ENCODE results near the gene SMARCAD1. TPM values are rescaled to one million over a fixed set of nuclear protein-coding genes. Genes with fewer than 3 reads are reported as not detected.

The SMARCAD1 gene
- polyA plus RNA-seq (2013, experiment 1 of 2) = 38.7 TPM
- polyA plus RNA-seq (2013, experiment 2 of 2) = 46.4 TPM

GRCh38 chr4:94207469-94208224 lies at the start of gene SMARCAD1:
TSS of gene SMARCAD1 (plus strand) at chr4:94207865. CDS start at chr4:94208395, 530 bp downstream.
- H3K27ac ChIP-seq (ENCODE audit: low read depth, low read length, severe bottlenecking) = peak within 1 kb of the TSS; percentile 95
- H3K9me3 ChIP-seq (ENCODE audit: control insufficient read depth, low read length) = no peaks in the 10 kb centered on the region
- WGBS, 2 experiments (ENCODE audit: insufficient coverage in 2 of 2) = 0 to 1% methylated on average over 31 to 36 of the region's 57 CpGs
- H3K4me3 ChIP-seq (ENCODE audit: extremely low read depth, insufficient read depth, low read length, poor library complexity, severe bottlenecking) = peak within 1 kb of the TSS; percentile 73
- H3K4me1 ChIP-seq (ENCODE audit: control insufficient read depth, insufficient read depth, low read length, poor library complexity, severe bottlenecking) = peaks cover 8% of the 10 kb centered on the region
- peaks cover 28% of the 10 kb centered on the region for H3K36me3 ChIP-seq (ENCODE audit: control insufficient read depth, insufficient read depth, low read length)

GRCh38 chr4:94158883-94159282 lies 48.8 kb upstream of the SMARCAD1 start:
- WGBS, 2 experiments (ENCODE audit: insufficient coverage in 2 of 2) = 100% methylated on average over 1 of the region's 3 CpGs
- H3K4me3 ChIP-seq (ENCODE audit: extremely low read depth, insufficient read depth, low read length, poor library complexity, severe bottlenecking) = no peak overlapping the region
- no peaks in the 10 kb centered on the region for H3K4me1 ChIP-seq (ENCODE audit: control insufficient read depth, insufficient read depth, low read length, poor library complexity, severe bottlenecking)
- no peak overlapping the region for H3K27ac ChIP-seq (ENCODE audit: low read depth, low read length, severe bottlenecking)
- no peaks in the 10 kb centered on the region for H3K9me3 ChIP-seq (ENCODE audit: control insufficient read depth, low read length)
- H3K36me3 ChIP-seq (ENCODE audit: control insufficient read depth, insufficient read depth, low read length) = no peaks in the 10 kb centered on the region

GRCh38 chr4:94159790-94160189 lies 47.9 kb upstream of the SMARCAD1 start:
- Histone ChIP-seq H3K27ac (ENCODE audit: low read depth, low read length, severe bottlenecking) (no peak overlapping the region), H3K4me1 (ENCODE audit: control insufficient read depth, insufficient read depth, low read length, poor library complexity, severe bottlenecking) (no peaks in the 10 kb centered on the region), H3K36me3 (ENCODE audit: control insufficient read depth, insufficient read depth, low read length) (no peaks in the 10 kb centered on the region), H3K9me3 (ENCODE audit: control insufficient read depth, low read length) (no peaks in the 10 kb centered on the region), H3K4me3 (ENCODE audit: extremely low read depth, insufficient read depth, low read length, poor library complexity, severe bottlenecking) (no peak overlapping the region)
- whole genome bisulfite sequencing, 2 experiments (ENCODE audit: insufficient coverage in 2 of 2) = 90 to 100% methylated on average over 1 of the region's 1 CpG

GRCh38 chr4:94160774-94161173 lies 46.9 kb upstream of the SMARCAD1 start:
- H3K36me3 ChIP-seq (ENCODE audit: control insufficient read depth, insufficient read depth, low read length) = no peaks in the 10 kb centered on the region
- 93 to 95% methylated on average over 2 to 4 of the region's 4 CpGs for WGBS, 2 experiments (ENCODE audit: insufficient coverage in 2 of 2)
- no peaks in the 10 kb centered on the region for H3K9me3 ChIP-seq (ENCODE audit: control insufficient read depth, low read length)
- no peak overlapping the region for H3K27ac ChIP-seq (ENCODE audit: low read depth, low read length, severe bottlenecking)
- H3K4me3 ChIP-seq (ENCODE audit: extremely low read depth, insufficient read depth, low read length, poor library complexity, severe bottlenecking) = no peak overlapping the region
- H3K4me1 ChIP-seq (ENCODE audit: control insufficient read depth, insufficient read depth, low read length, poor library complexity, severe bottlenecking) = no peaks in the 10 kb centered on the region

- Histone ChIP-seq H3K36me3 (ENCODE audit: control insufficient read depth, insufficient read depth, low read length) (no peaks in the 10 kb centered on the region), H3K4me3 (ENCODE audit: extremely low read depth, insufficient read depth, low read length, poor library complexity, severe bottlenecking) (no peak overlapping the region), H3K4me1 (ENCODE audit: control insufficient read depth, insufficient read depth, low read length, poor library complexity, severe bottlenecking) (peaks cover 4% of the 10 kb centered on the region), H3K9me3 (ENCODE audit: control insufficient read depth, low read length) (no peaks in the 10 kb centered on the region), H3K27ac (ENCODE audit: low read depth, low read length, severe bottlenecking) (no peak overlapping the region)
- WGBS, 2 experiments (ENCODE audit: insufficient coverage in 2 of 2) = 35 to 54% methylated on average over 2 to 3 of the region's 3 CpGs
Observed at GRCh38 chr4:94165256-94165655, 42.4 kb upstream of the SMARCAD1 start.

- 82 to 100% methylated on average over 1 to 2 of the region's 2 CpGs for WGBS, 2 experiments (ENCODE audit: insufficient coverage in 2 of 2)
- Histone ChIP-seq H3K36me3 (ENCODE audit: control insufficient read depth, insufficient read depth, low read length) (no peaks in the 10 kb centered on the region), H3K9me3 (ENCODE audit: control insufficient read depth, low read length) (no peaks in the 10 kb centered on the region), H3K4me3 (ENCODE audit: extremely low read depth, insufficient read depth, low read length, poor library complexity, severe bottlenecking) (no peak overlapping the region), H3K4me1 (ENCODE audit: control insufficient read depth, insufficient read depth, low read length, poor library complexity, severe bottlenecking) (peaks cover 4% of the 10 kb centered on the region), H3K27ac (ENCODE audit: low read depth, low read length, severe bottlenecking) (no peak overlapping the region)
Observed at GRCh38 chr4:94168321-94168720, 39.3 kb upstream of the SMARCAD1 start.

- 95 to 96% methylated on average over 19 to 30 of the region's 37 CpGs for WGBS, 2 experiments (ENCODE audit: insufficient coverage in 2 of 2)
- H3K36me3 ChIP-seq (ENCODE audit: control insufficient read depth, insufficient read depth, low read length) = no peaks in the 10 kb centered on the region
- no peaks in the 10 kb centered on the region for H3K9me3 ChIP-seq (ENCODE audit: control insufficient read depth, low read length)
Observed at GRCh38 chr4:94169803-94170372, 37.8 kb upstream of the SMARCAD1 start.

GRCh38 chr4:94171616-94172015 lies 36.0 kb upstream of the SMARCAD1 start:
- H3K27ac ChIP-seq (ENCODE audit: low read depth, low read length, severe bottlenecking) = no peak overlapping the region
- no peaks in the 10 kb centered on the region for H3K36me3 ChIP-seq (ENCODE audit: control insufficient read depth, insufficient read depth, low read length)
- no peaks in the 10 kb centered on the region for H3K9me3 ChIP-seq (ENCODE audit: control insufficient read depth, low read length)
- no peak overlapping the region for H3K4me3 ChIP-seq (ENCODE audit: extremely low read depth, insufficient read depth, low read length, poor library complexity, severe bottlenecking)
- peaks cover 7% of the 10 kb centered on the region for H3K4me1 ChIP-seq (ENCODE audit: control insufficient read depth, insufficient read depth, low read length, poor library complexity, severe bottlenecking)
- WGBS, 2 experiments (ENCODE audit: insufficient coverage in 2 of 2) = 83 to 100% methylated on average over 1 to 2 of the region's 4 CpGs

More at GRCh38 chr4:94169803-94170372, 37.8 kb upstream of the SMARCAD1 start:
- peaks cover 4% of the 10 kb centered on the region for H3K4me1 ChIP-seq (ENCODE audit: control insufficient read depth, insufficient read depth, low read length, poor library complexity, severe bottlenecking)
- no peak overlapping the region for H3K27ac ChIP-seq (ENCODE audit: low read depth, low read length, severe bottlenecking)
- H3K4me3 ChIP-seq (ENCODE audit: extremely low read depth, insufficient read depth, low read length, poor library complexity, severe bottlenecking) = no peak overlapping the region

- H3K9me3 ChIP-seq (ENCODE audit: control insufficient read depth, low read length) = no peaks in the 10 kb centered on the region
- peaks cover 6% of the 10 kb centered on the region for H3K4me1 ChIP-seq (ENCODE audit: control insufficient read depth, insufficient read depth, low read length, poor library complexity, severe bottlenecking)
- H3K27ac ChIP-seq (ENCODE audit: low read depth, low read length, severe bottlenecking) = no peak overlapping the region
- no peaks in the 10 kb centered on the region for H3K36me3 ChIP-seq (ENCODE audit: control insufficient read depth, insufficient read depth, low read length)
- WGBS, 2 experiments (ENCODE audit: insufficient coverage in 2 of 2) = 40 to 78% methylated on average over 2 to 4 of the region's 6 CpGs
- H3K4me3 ChIP-seq (ENCODE audit: extremely low read depth, insufficient read depth, low read length, poor library complexity, severe bottlenecking) = no peak overlapping the region
Observed at GRCh38 chr4:94175553-94176261, 32.0 kb upstream of the SMARCAD1 start.

- H3K9me3 ChIP-seq (ENCODE audit: control insufficient read depth, low read length) = no peaks in the 10 kb centered on the region
- WGBS, 2 experiments (ENCODE audit: insufficient coverage in 2 of 2) = 93% methylated on average over 2 of the region's 2 CpGs
- peaks cover 6% of the 10 kb centered on the region for H3K4me1 ChIP-seq (ENCODE audit: control insufficient read depth, insufficient read depth, low read length, poor library complexity, severe bottlenecking)
- peak overlapping the region; percentile 55 for H3K27ac ChIP-seq (ENCODE audit: low read depth, low read length, severe bottlenecking)
- no peak overlapping the region for H3K4me3 ChIP-seq (ENCODE audit: extremely low read depth, insufficient read depth, low read length, poor library complexity, severe bottlenecking)
- no peaks in the 10 kb centered on the region for H3K36me3 ChIP-seq (ENCODE audit: control insufficient read depth, insufficient read depth, low read length)
Observed at GRCh38 chr4:94177822-94178221, 29.8 kb upstream of the SMARCAD1 start.

Data from mesodermal cell (in vitro differentiated cells).